KMS-11 (cell line): ENCODE results near the gene DPH3.

Experiments used
- H2AFZ ChIP-seq: fragments of 200-600 bp; sonication (generic); 2 replicates; pipeline ENCODE4 v1.6.1; 2016; ENCODE audit warnings: antibody characterized with exemption, mixed run types, low read depth
- H3K27ac ChIP-seq: fragments of 200-600 bp; sonication (generic); 2 replicates; pipeline ENCODE4 v1.6.1; 2016; ENCODE audit warnings: mild to moderate bottlenecking, mixed run types
- H3K27me3 ChIP-seq: fragments of 200-600 bp; sonication (generic); 2 replicates; pipeline ENCODE4 v1.6.1; 2017; ENCODE audit warnings: mild to moderate bottlenecking, low read depth, mixed run types, moderate library complexity; ENCODE audit not compliant: insufficient read depth
- H3K36me3 ChIP-seq: fragments of 200-600 bp; sonication (generic); 2 replicates; pipeline ENCODE4 v1.6.1; 2017; ENCODE audit warnings: mild to moderate bottlenecking, mixed run types; ENCODE audit not compliant: insufficient read depth
- H3K4me1 ChIP-seq: fragments of 200-600 bp; sonication (generic); 2 replicates; pipeline ENCODE4 v1.6.1; 2016; ENCODE audit warnings: mild to moderate bottlenecking, low read depth, mixed run types; ENCODE audit not compliant: poor library complexity, severe bottlenecking
- H3K4me2 ChIP-seq: fragments of 200-600 bp; sonication (generic); 2 replicates; pipeline ENCODE4 v1.7.0; 2016; ENCODE audit warnings: mild to moderate bottlenecking, mixed run types
- H3K4me3 ChIP-seq: fragments of 200-600 bp; sonication (generic); IDR thresholded peaks from 2 replicates; pipeline ENCODE4 v1.6.1; 2017; ENCODE audit warnings: low read depth, low read length, mixed read lengths; ENCODE audit not compliant: insufficient read depth
- H3K79me2 ChIP-seq: fragments of 200-600 bp; sonication (generic); 2 replicates; pipeline ENCODE4 v1.6.1; 2016; ENCODE audit warnings: low read depth, mixed run types; ENCODE audit not compliant: insufficient read depth
- H3K9ac ChIP-seq: fragments of 200-600 bp; sonication (generic); 2 replicates; pipeline ENCODE4 v1.6.1; 2016; ENCODE audit warnings: mild to moderate bottlenecking, mixed run types
- H4K20me1 ChIP-seq: fragments of 200-600 bp; sonication (generic); 2 replicates; pipeline ENCODE4 v1.6.1; 2016; ENCODE audit warnings: mild to moderate bottlenecking, mixed run types; ENCODE audit not compliant: insufficient read depth
- TF ChIP-seq, protein P1 (sequence below): fragments of 200-600 bp; sonication (generic); conservative IDR thresholded peaks from 2 replicates; pipeline ENCODE4 v1.6.1; 2017; ENCODE audit warnings: low read depth, mild to moderate bottlenecking, antibody characterized with exemption, low read length, moderate library complexity, mixed read lengths

The DPH3 gene

DNA sequence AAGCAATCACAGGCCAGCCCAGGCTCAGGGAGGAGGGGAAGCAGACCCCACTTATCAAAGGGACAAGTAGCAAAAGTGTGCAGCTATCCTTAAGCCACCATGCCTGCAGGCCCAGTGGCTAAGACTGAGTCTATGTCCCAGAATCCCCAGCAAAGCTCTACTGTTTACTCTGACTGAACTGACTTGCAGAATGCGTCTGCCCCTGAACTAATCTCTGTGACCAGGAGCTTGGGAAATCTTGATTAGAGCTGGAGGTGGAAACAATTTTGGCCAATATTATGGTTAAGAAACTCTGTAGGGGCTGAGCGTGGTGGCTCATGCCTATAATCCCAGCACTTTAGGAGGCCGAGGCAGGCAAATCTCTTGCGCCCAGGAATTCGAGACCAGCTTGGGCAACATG is 22.6 kb downstream of the DPH3 start:
- H4K20me1 ChIP-seq = no peaks in the 10 kb centered on the region
- no peak overlapping the region for H3K9ac ChIP-seq
- no peak overlapping the region for H3K27ac ChIP-seq
- H3K4me1 ChIP-seq = no peaks in the 10 kb centered on the region
- H3K4me2 ChIP-seq = no peak overlapping the region
- H3K4me3 ChIP-seq = no peak overlapping the region
- TF ChIP-seq, protein P1, sequence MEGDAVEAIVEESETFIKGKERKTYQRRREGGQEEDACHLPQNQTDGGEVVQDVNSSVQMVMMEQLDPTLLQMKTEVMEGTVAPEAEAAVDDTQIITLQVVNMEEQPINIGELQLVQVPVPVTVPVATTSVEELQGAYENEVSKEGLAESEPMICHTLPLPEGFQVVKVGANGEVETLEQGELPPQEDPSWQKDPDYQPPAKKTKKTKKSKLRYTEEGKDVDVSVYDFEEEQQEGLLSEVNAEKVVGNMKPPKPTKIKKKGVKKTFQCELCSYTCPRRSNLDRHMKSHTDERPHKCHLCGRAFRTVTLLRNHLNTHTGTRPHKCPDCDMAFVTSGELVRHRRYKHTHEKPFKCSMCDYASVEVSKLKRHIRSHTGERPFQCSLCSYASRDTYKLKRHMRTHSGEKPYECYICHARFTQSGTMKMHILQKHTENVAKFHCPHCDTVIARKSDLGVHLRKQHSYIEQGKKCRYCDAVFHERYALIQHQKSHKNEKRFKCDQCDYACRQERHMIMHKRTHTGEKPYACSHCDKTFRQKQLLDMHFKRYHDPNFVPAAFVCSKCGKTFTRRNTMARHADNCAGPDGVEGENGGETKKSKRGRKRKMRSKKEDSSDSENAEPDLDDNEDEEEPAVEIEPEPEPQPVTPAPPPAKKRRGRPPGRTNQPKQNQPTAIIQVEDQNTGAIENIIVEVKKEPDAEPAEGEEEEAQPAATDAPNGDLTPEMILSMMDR = no peak
- H2AFZ ChIP-seq = no peak overlapping the region
- H3K36me3 ChIP-seq = no peaks in the 10 kb centered on the region
- H3K79me2 ChIP-seq = no peaks in the 10 kb centered on the region
- H3K27me3 ChIP-seq = no peaks in the 10 kb centered on the region

DNA sequence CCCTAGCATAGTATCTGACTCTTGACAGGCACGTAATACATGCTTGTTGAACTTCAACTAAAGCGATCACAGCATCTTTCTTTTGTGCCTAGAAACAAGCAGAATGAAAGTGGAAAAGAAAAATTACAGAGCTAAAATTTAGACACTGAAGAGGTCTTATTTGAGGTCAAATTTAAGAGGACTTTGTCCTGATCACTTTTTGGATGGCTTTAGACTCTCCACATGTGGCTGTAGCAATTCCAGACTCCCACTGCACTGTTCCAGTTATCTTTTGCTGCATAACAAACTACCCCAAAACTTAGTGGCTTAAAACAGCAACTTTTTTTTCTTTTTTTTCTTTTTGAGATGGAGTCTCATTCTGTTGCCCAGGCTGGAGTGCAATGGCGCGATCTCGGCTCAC is 23.5 kb downstream of the DPH3 start:
- no peaks in the 10 kb centered on the region for H3K79me2 ChIP-seq
- H3K4me1 ChIP-seq = no peaks in the 10 kb centered on the region
- no peaks in the 10 kb centered on the region for H3K36me3 ChIP-seq
- no peak overlapping the region for H2AFZ ChIP-seq
- H3K27me3 ChIP-seq = no peaks in the 10 kb centered on the region
- no peak overlapping the region for H3K4me2 ChIP-seq
- no peaks in the 10 kb centered on the region for H4K20me1 ChIP-seq
- no peak overlapping the region for H3K9ac ChIP-seq
- TF ChIP-seq, protein P1 = no peak
- no peak overlapping the region for H3K27ac ChIP-seq
- no peak overlapping the region for H3K4me3 ChIP-seq

DNA sequence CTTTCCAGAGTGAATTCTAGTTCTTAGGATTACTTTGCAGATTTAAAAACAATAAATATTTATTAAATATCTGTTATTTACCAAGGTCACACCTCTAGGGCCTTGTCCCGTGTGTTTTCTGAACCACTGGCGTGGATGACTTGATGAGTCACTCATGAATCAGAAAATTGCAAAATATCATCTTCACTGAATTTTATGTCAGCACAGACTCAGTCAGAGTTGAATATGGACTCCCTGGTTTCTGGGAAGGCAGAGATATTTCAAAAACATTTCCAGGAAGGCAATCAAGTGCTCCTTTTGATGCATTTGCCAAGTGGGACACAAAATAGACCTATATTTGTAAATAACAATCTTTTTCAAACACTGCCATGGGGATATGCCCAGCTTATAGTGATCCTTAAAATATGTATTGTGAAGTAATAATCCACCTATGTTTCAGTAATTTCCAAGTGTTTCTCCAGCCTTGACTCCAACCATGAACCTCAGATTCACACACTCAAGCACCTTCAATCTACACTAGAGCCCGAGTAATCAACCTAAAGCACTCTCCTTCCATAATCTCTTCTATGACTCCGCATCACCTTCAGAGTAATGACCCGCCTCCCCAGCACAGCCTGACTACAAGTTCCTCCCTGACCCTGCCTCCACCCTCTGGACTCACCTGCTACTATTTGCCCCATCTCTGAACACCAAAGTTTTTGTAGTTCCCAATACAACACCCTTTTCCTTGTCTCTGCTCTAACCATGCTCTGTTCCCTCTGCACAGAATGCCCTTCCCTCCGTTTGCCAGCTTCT is 24.3 kb downstream of the DPH3 start:
- Histone ChIP-seq H3K36me3 (no peaks in the 10 kb centered on the region), H4K20me1 (no peaks in the 10 kb centered on the region), H3K79me2 (no peaks in the 10 kb centered on the region), H3K4me2 (no peak overlapping the region), H3K9ac (no peak overlapping the region), H3K27me3 (no peaks in the 10 kb centered on the region), H3K4me3 (no peak overlapping the region), H3K4me1 (no peaks in the 10 kb centered on the region), H2AFZ (no peak overlapping the region), H3K27ac (no peak overlapping the region)
- TF ChIP-seq, protein P1 = no peak

GRCh38 chr3:16239780-16240179 is 25.0 kb downstream of the DPH3 start:
- no peak overlapping the region for H3K27ac ChIP-seq
- TF ChIP-seq, protein P1 = no peak
- no peak overlapping the region for H2AFZ ChIP-seq
- no peaks in the 10 kb centered on the region for H3K4me1 ChIP-seq
- H3K27me3 ChIP-seq = no peaks in the 10 kb centered on the region
- no peak overlapping the region for H3K9ac ChIP-seq
- H4K20me1 ChIP-seq = no peaks in the 10 kb centered on the region
- no peak overlapping the region for H3K4me3 ChIP-seq
- no peak overlapping the region for H3K4me2 ChIP-seq
- no peaks in the 10 kb centered on the region for H3K36me3 ChIP-seq
- H3K79me2 ChIP-seq = no peaks in the 10 kb centered on the region
